ENCODE measurements around the gene SLC28A1.

The SLC28A1 gene

DNA sequence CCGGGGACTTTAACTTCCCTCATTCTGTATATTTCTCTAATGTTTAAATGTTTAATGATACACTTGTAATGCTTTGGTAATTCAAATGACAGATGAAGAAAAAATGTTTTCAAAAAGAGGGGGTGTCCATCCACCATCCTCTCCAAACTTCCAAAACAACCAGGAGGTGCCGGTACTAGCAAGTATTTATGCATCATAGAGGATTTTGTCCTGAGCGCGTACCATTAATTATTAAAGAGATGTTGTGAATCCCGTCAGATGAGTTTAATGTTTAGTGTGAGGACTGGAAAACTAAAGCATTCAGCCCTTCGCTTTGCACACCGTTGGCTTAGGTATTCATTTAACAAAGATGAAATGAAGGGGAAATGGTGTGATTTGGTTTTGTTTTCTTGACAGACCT is 1.3 kb downstream of the SLC28A1 start:
- in situ Hi-C loops (cut with MboI; ENCODE audit: low sequenced_read_pairs): no loop called here
- Histone ChIP-seq H3K4me3 (no peak overlapping the region), H3K36me3 (replicated peaks) (no peaks in the 10 kb centered on the region), H3K9me3 (no peaks in the 10 kb centered on the region), H3K4me1 (no peaks in the 10 kb centered on the region), H3K27me3 (ENCODE audit: low read depth) (no peaks in the 10 kb centered on the region)
- DNase-seq (ENCODE audit: low spot score in 2 of 2): no peak

DNA sequence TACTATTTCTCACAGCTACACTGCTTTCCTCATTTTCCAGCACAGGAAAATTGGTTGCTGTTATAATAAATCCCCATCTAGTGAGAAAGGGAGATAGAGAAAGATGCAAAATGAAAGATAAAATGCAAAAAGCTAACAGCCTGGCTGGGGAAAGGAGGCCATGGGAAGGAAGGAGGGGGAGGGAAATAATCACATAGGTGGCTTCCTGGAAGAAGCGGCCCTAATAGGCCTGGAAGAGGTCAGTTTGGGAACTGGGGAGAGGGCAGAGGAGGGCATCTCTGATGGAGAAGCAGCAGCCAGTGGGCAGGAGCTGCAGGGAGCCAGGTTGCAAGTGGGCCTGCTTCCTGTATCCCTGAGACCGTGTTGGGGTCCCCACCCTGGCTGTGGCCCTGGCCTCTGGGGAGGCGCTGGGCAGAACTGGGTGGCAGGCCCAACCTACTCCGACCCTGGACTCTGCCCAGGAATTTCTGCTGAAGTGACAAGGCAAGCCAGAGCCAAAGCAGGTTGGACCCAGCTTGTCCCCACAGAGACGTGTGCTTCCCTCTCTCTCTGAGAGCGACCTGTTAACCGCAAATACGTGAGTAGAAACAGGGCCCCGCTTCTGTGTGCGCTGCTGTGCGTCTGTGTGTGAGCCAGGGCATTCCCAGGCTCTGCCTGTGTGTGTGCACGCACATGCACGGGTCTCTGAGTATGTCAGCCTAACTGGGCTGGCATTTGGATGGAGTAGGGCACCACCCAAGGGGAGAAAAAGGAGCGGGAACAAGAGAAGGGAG is 1.9 kb downstream of the SLC28A1 start:
- in situ Hi-C loops (cut with MboI; ENCODE audit: low sequenced_read_pairs): no loop called here
- DNase-seq (ENCODE audit: low spot score in 2 of 2): no peak
- no peaks in the 10 kb centered on the region for H3K9me3 ChIP-seq

DNA sequence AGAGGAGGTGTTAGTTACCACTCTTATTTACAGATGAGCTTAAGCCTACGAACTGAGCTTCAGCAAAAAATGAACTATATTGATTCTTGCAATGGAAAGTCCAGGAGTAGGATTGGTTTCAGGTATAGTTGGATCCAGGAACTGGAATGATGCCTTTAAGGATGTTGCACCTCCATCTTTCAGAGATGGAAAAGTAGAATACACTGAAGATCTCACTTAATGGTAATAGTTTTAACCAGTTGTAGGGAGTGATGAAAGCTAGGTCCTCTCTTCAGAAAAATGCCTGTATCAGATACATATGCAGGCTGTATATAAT is 2.5 kb downstream of the SLC28A1 start:
- in situ Hi-C loops (cut with MboI; ENCODE audit: low sequenced_read_pairs): no loop called here
- H3K4me1 ChIP-seq: no peaks in the 10 kb centered on the region
- H3K36me3 ChIP-seq (replicated peaks): no peaks in the 10 kb centered on the region
- DNase-seq (ENCODE audit: low spot score in 2 of 2): no peak
- H3K4me3 ChIP-seq: no peak overlapping the region
- no peaks in the 10 kb centered on the region for H3K27me3 ChIP-seq (ENCODE audit: low read depth)
- H3K9me3 ChIP-seq: no peaks in the 10 kb centered on the region

More for the DNA sequence above, 1.9 kb downstream of the SLC28A1 start:
- no peaks in the 10 kb centered on the region for H3K27me3 ChIP-seq (ENCODE audit: low read depth)
- H3K36me3 ChIP-seq (replicated peaks): no peaks in the 10 kb centered on the region
- H3K4me3 ChIP-seq: no peak overlapping the region
- no peaks in the 10 kb centered on the region for H3K4me1 ChIP-seq

DNA sequence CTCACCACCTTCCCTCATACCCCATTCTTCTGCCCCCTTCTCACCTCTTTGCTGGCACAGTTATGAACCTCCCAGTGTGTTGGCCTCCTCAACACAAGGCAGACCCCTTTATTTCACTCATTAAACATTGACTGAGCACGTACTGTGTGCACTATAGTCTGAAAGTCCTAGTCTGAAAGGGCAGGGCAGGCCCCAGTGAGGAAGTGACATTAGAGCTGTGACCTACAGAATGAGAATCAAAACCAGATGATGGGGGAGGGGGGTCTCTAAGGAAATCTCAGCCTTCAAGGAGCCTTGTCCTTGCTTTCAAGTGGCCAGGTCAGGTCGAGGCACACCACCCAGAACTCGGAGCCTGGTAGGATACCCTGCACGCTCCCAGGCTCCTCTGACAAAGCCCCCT is 3.5 kb downstream of the SLC28A1 start:
- H3K4me1 ChIP-seq: no peaks in the 10 kb centered on the region
- no peaks in the 10 kb centered on the region for H3K27me3 ChIP-seq (ENCODE audit: low read depth)
- in situ Hi-C loops (cut with MboI; ENCODE audit: low sequenced_read_pairs): no loop called here
- H3K36me3 ChIP-seq (replicated peaks): no peaks in the 10 kb centered on the region
- no peaks in the 10 kb centered on the region for H3K9me3 ChIP-seq
- H3K4me3 ChIP-seq: no peak overlapping the region
- DNase-seq (ENCODE audit: low spot score in 2 of 2): no peak

DNA sequence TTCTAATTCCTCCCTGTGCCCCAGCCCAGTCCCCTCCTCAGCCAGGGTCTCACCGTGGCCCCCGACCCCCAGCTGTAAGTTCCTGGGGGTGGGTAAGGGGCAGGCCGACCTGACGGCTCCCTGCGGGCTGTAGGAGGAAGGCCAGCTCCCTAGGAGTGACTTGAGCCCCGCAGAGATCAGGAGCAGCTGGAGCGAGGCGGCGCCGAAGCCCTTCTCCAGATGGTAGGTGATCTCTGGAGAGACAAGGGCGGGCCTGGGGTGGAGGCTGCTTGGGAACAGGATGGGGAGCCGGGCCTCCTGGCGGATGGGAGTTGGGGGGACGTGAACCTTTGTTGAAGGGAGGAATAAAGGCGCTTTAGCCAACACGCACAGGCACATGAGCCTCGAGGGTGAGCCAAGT is 4.2 kb downstream of the SLC28A1 start:
- no peaks in the 10 kb centered on the region for H3K27me3 ChIP-seq (ENCODE audit: low read depth)
- H3K4me1 ChIP-seq: no peaks in the 10 kb centered on the region
- H3K9me3 ChIP-seq: no peaks in the 10 kb centered on the region
- no peaks in the 10 kb centered on the region for H3K36me3 ChIP-seq (replicated peaks)
- no peak for DNase-seq (ENCODE audit: low spot score in 2 of 2)
- in situ Hi-C loops (cut with MboI; ENCODE audit: low sequenced_read_pairs): no loop called here
- H3K4me3 ChIP-seq: no peak overlapping the region

DNA sequence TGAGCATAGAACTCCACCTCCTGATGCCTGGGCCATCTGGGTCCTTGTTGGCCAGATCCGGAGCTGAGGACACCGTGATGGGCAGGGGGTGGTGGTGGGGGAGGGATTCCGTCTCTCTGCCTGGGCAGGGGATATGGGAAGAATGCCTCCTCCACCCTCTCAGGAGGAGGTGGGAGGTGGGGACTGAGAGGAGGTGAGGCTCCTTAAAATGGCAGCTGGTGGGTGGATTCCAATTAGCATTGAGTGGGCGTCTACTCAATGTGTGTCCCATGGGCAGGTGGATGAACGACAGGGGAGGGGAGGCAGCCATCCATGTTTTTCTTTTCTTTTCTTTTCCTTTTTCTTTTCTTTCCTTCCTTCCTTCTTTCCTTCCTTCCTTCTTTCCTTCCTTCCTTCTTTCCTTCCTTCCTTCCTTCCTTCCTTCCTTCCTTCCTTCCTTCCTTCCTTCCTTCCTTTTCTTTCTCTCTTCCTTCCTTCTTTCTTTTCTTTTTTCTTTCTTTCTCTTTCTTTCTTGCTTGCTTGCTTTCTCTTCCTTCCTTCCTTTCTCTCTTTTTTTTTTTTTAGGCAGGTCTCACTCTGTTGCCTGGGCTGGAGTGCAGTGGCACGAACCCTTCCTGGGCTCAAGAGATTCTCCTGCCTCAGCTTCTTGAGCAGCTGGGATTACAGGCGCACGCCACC is 5.0 kb downstream of the SLC28A1 start:
- in situ Hi-C loops (cut with MboI; ENCODE audit: low sequenced_read_pairs): no loop called here
- Histone ChIP-seq H3K4me1 (no peaks in the 10 kb centered on the region), H3K36me3 (replicated peaks) (no peaks in the 10 kb centered on the region), H3K9me3 (no peaks in the 10 kb centered on the region), H3K27me3 (ENCODE audit: low read depth) (no peaks in the 10 kb centered on the region), H3K4me3 (no peak overlapping the region)
- no peak for DNase-seq (ENCODE audit: low spot score in 2 of 2)

DNA sequence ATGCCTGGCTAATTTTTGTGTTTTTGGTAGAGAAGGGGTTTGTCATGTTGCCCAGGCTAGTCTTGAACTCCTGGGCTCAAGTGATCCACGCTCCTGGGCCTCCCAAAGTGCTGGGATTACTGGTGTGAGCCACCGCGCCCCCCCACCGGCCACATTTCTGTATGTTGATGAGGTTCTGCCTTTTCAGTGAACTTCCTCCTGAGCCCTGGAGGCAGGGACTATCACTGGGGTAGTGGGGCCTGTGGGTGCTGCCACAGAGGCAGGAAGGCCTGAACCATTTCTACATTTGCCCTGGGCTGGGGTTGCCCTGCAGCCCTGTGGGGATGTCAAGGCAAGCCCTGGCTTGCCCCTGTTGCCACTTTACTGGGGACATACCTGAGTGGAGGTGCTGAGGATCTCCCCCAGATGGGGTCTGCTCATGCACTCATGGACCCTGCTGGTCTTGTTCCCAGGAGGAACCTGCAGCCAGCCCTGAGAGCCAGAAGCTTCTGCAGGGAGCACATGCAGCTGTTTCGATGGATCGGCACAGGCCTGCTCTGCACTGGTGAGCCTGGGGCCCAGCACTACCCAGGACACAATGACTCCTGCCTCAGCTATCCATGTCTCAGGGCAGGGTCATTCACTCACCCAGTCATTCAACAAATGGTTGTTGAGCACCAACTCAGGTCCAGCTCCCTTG is 5.7 kb downstream of the SLC28A1 start:
- in situ Hi-C loops (cut with MboI; ENCODE audit: low sequenced_read_pairs): no loop called here

DNA sequence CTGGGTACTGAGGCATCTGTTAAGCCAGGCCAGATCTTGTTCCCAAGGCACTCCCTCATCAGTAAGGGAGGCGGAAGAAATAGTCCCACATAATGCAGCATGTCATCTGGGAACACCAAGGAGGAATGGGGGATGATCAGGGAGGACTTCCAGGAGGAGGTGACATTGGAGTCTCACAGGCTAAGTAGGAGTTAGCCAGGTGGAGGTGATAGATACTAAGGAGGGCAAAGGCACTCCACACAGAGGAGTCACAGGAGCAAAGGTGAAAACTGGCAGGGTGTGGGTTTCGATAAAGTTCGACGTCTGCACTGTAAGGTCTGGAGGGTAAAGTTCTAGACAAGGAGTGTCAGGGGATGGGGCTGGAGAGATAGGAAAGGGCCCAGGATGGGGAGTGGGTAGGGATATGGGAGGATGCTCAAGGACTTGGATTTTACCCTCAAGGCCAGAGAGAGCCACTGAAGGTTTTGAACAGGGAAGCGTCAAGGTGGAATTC is 6.3 kb downstream of the SLC28A1 start:
- no peak for DNase-seq (ENCODE audit: low spot score in 2 of 2)
- no peaks in the 10 kb centered on the region; the same call in 1 of the 2 replicates for H3K27me3 ChIP-seq (ENCODE audit: low read depth)
- no peaks in the 10 kb centered on the region for H3K4me1 ChIP-seq
- in situ Hi-C loops (cut with MboI; ENCODE audit: low sequenced_read_pairs): no loop called here
- no peak overlapping the region for H3K4me3 ChIP-seq
- H3K9me3 ChIP-seq: no peaks in the 10 kb centered on the region
- H3K36me3 ChIP-seq (replicated peaks): no peaks in the 10 kb centered on the region

More for the DNA sequence above, 5.7 kb downstream of the SLC28A1 start:
- no peak for DNase-seq (ENCODE audit: low spot score in 2 of 2)
- Histone ChIP-seq H3K9me3 (no peaks in the 10 kb centered on the region), H3K4me3 (no peak overlapping the region), H3K4me1 (no peaks in the 10 kb centered on the region), H3K36me3 (replicated peaks) (no peaks in the 10 kb centered on the region), H3K27me3 (ENCODE audit: low read depth) (no peaks in the 10 kb centered on the region; the same call in 1 of the 2 replicates)

DNA sequence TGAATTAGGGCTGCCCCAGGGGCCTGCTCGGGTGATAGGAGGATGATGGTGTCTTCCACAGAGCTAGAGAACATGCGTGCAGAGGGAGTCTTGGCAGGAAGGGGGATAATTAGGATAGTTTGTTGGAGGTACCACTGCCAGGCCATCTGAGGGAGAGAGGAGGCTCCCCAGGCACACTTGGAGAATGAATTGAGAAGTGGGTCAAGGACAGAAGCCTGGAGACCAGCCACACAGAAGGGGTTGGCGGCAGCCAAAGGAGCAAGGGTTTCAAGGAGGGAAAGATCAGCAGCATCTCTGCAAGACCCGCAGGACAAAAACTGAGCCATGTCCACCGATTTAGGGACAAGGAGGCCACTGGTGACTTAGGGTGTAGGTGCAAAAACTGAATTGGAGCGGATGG is 6.9 kb downstream of the SLC28A1 start:
- H3K36me3 ChIP-seq (replicated peaks): no peaks in the 10 kb centered on the region
- no peaks in the 10 kb centered on the region for H3K9me3 ChIP-seq
- no peak for DNase-seq (ENCODE audit: low spot score in 2 of 2)
- no peak overlapping the region for H3K4me3 ChIP-seq
- no peaks in the 10 kb centered on the region for H3K4me1 ChIP-seq
- H3K27me3 ChIP-seq (ENCODE audit: low read depth): no peaks in the 10 kb centered on the region; the same call in 1 of the 2 replicates
- in situ Hi-C loops (cut with MboI; ENCODE audit: low sequenced_read_pairs): no loop called here

DNA sequence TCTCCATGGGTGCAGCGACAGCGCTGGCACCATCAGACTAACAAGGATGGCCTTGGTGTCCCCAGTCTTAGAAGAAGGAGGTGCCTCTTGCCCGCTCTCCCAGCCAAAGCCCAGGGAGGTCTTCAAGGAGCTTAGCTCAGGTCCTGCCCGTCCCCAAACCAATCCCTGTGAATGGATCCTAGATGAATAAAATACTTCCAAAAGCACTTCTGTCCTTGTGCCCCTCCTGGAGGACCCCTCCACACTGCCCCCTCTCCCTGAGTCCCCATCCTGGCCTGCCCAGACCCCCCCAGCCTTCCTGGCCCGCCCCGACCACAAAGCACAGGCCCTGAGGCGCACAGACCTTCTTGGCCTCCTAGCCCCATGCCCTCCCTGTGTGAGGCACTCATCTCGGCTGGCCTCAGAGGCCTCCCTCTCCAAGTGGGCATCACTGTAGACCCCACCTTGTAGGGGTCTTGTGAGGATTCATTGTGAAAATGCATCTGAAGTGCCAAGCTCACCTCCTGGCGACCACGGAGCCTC is 8.4 kb downstream of the SLC28A1 start:
- in situ Hi-C loops (cut with MboI; ENCODE audit: low sequenced_read_pairs): no loop called here
- DNase-seq (ENCODE audit: low spot score in 2 of 2): no peak
- no peaks in the 10 kb centered on the region for H3K36me3 ChIP-seq (replicated peaks)
- no peak overlapping the region for H3K4me3 ChIP-seq
- no peaks in the 10 kb centered on the region for H3K4me1 ChIP-seq
- H3K27me3 ChIP-seq (ENCODE audit: low read depth): no peaks in the 10 kb centered on the region; the same call in 1 of the 2 replicates
- no peaks in the 10 kb centered on the region for H3K9me3 ChIP-seq

DNA sequence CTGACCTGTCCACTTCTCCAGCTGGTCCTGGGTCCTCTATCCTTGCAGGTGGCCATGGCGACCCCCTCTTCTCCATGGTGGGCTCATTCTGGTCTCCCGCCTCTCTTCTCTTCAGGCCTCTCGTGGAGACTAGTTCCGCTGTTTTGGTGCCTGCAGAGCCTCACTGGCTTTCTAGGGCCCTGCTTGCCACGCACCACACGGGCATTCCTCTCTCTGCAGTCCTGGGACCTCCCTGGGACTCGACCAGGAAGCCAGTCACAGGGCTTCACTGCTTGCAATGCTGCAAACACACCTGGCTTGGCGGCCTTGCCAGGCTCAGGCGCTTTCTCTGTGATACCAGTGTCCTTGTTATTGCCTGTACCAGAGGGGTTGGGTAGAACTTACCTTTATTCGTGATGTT is 9.1 kb downstream of the SLC28A1 start:
- Histone ChIP-seq H3K4me1 (no peaks in the 10 kb centered on the region), H3K4me3 (no peak overlapping the region), H3K27me3 (ENCODE audit: low read depth) (peaks cover under 1% of the 10 kb centered on the region; the same call in 1 of the 2 replicates), H3K36me3 (replicated peaks) (no peaks in the 10 kb centered on the region), H3K9me3 (no peaks in the 10 kb centered on the region)
- no peak for DNase-seq (ENCODE audit: low spot score in 2 of 2)
- in situ Hi-C loops (cut with MboI; ENCODE audit: low sequenced_read_pairs): no loop called here

DNA sequence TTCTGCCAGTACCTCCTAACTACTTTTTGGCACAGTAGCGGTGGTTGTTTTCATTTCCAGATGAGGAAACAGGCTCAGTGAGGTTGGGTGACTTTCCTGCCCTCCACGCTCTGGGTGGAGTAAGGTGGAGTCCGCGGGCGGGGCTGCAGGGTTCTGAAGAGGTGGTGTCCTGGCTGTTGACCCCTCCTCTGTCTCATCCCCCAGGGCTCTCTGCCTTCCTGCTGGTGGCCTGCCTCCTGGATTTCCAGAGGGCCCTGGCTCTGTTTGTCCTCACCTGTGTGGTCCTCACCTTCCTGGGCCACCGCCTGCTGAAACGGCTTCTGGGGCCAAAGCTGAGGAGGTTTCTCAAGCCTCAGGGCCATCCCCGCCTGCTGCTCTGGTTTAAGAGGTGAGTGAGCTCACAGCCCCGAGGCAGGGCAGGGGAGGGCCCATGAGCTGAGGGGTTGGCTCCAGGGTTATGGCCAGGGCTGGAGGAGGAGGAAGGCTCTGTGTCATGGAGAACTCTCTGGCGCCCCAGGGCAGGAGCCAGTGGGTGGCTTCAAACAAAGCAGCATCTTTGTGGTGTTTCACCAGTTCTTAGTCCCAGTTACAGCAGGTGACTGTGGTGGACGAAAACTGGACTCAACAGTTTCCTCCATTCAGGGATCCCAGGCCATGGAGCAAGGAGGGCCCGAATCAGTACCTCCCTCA is 10.4 kb downstream of the SLC28A1 start:
- Histone ChIP-seq H3K36me3 (replicated peaks) (no peaks in the 10 kb centered on the region), H3K4me1 (no peaks in the 10 kb centered on the region), H3K27me3 (ENCODE audit: low read depth) (peaks cover 10% of the 10 kb centered on the region), H3K4me3 (no peak overlapping the region), H3K9me3 (no peaks in the 10 kb centered on the region)
- in situ Hi-C loops (cut with MboI; ENCODE audit: low sequenced_read_pairs): no loop called here
- no peak for DNase-seq (ENCODE audit: low spot score in 2 of 2)

DNA sequence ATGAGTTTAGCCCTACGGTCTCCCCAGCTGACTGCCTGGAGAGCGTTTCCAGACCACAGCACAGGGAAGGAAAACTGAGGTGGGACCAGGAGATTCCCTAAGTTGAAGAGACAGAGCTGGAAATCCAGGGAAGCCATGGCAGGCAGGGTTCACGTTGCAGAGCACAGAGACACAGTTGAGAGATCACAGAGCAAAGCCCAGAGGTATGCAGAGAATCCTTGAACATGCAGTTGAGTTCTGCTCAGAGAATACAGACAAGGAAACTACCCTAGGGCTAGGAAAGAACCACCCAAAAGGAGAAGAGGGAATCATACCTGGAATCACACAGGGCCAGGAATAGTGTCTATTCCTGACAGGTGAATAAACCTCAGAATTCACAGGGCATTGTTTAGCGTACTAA is 14.3 kb downstream of the SLC28A1 start:
- Histone ChIP-seq H3K9me3 (no peaks in the 10 kb centered on the region), H3K36me3 (replicated peaks) (no peaks in the 10 kb centered on the region), H3K4me1 (no peaks in the 10 kb centered on the region), H3K27me3 (ENCODE audit: low read depth) (peaks cover 10% of the 10 kb centered on the region), H3K4me3 (no peak overlapping the region)
- no peak for DNase-seq (ENCODE audit: low spot score in 2 of 2)
- in situ Hi-C loops (cut with MboI; ENCODE audit: low sequenced_read_pairs): no loop called here

All from HAP-1 (cell line).